IMR-90 (cell line): ENCODE data around the gene AADACL4.

Experiments
- CEBPB ChIP-seq: IDR thresholded peaks from 2 replicates; pipeline ENCODE4 v1.6.1; 2012; ENCODE audit warnings: low read depth, low read length, improper control_type of control experiment
- CTCF ChIP-seq: conservative IDR thresholded peaks from 2 replicates; pipeline ENCODE4 v1.5.1; 2012; ENCODE audit warnings: mild to moderate bottlenecking, low read depth, low read length, improper control_type of control experiment
- ELK1 ChIP-seq: fragments of 150-350 bp; IDR thresholded peaks from 2 replicates; pipeline ENCODE4 v1.6.1; 2016; ENCODE audit warnings: low read depth, mild to moderate bottlenecking, low read length, moderate library complexity, borderline replicate concordance
- FOS ChIP-seq: fragments of 150-350 bp; IDR thresholded peaks from 2 replicates; pipeline ENCODE4 v1.6.1; 2016; ENCODE audit warnings: low read depth, low read length
- POLR2A ChIP-seq: IDR thresholded peaks from 2 replicates; pipeline ENCODE4 v1.6.1; 2012; ENCODE audit warnings: mild to moderate bottlenecking, low read depth, low read length
- RAD21 ChIP-seq: IDR thresholded peaks from 2 replicates; pipeline ENCODE4 v1.6.1; 2012; ENCODE audit warnings: low read length, improper control_type of control experiment
- RCOR1 ChIP-seq: IDR thresholded peaks from 2 replicates; pipeline ENCODE4 v1.6.1; 2012; ENCODE audit warnings: mild to moderate bottlenecking, low read length, improper control_type of control experiment; ENCODE audit not compliant: insufficient replicate concordance
- SMC3 ChIP-seq: fragments of 150-350 bp; IDR thresholded peaks from 2 replicates; pipeline ENCODE4 v1.6.1; 2016; ENCODE audit warnings: low read depth, mild to moderate bottlenecking, antibody characterized with exemption, low read length, moderate library complexity
- USF2 ChIP-seq: fragments of 150-350 bp; IDR thresholded peaks from 2 replicates; pipeline ENCODE4 v1.6.1; 2017; ENCODE audit warnings: mild to moderate bottlenecking, antibody characterized with exemption, low read length, low read depth

GRCh38 chr1:12616709-12617373 is 27.0 kb upstream of the AADACL4 start:
- TF ChIP-seq CTCF (no peak), POLR2A (no peak; the same call in 1 of the 2 replicates), USF2 (no peak), RAD21 (no peak), CEBPB (no peak), SMC3 (no peak), RCOR1 (no peak), FOS (no peak), ELK1 (no peak)
